HEK293 (cell line): ENCODE measurements around the gene TUBA8.

ENCODE experiments used
- CTCF ChIA-PET: fragments of 350-600 bp; formaldehyde crosslinking; extraction: SDS; loops from one replicate; lab custom pipeline; 2021; ENCODE audit warnings: antibody characterized with exemption; lab: Yijun Ruan, JAX
- POLR2A ChIA-PET: fragments of 300-600 bp; formaldehyde crosslinking; extraction: SDS; loops from one replicate; lab custom pipeline; 2020; ENCODE audit warnings: antibody characterized with exemption, inconsistent platforms; lab: Yijun Ruan, JAX
- H3K27ac ChIP-seq: fragments of 200-500 bp; sonication (Bioruptor generic); 2 replicates; pipeline ENCODE4 v1.5.1; 2014; ENCODE audit warnings: low read depth, low read length, control low read depth, inconsistent platforms; ENCODE audit errors: extremely low read depth
- H3K36me3 ChIP-seq, 2 experiments: fragments of 200-500 bp in 1 of 2; sonication (Bioruptor generic) in 1 of 2; 1 replicate in 1 of 2; 2 replicates in 1 of 2; pipeline ENCODE4 v1.5.1; 2014 to 2017; ENCODE audit warnings: inconsistent platforms in 2 of 2, low read length in 2 of 2; ENCODE audit not compliant: control insufficient read depth in 2 of 2, insufficient read depth in 1 of 2
- H3K4me1 ChIP-seq: fragments of 200-500 bp; sonication (Bioruptor generic); 2 replicates; pipeline ENCODE4 v1.5.1; 2014; ENCODE audit warnings: mild to moderate bottlenecking, low read length, inconsistent platforms; ENCODE audit not compliant: control insufficient read depth, insufficient read depth
- H3K4me3 ChIP-seq: 2 replicates; pipeline ENCODE4 v1.5.1; 2011; ENCODE audit warnings: low read depth, mild to moderate bottlenecking, control low read depth, low read length, moderate library complexity
- H3K9me3 ChIP-seq: fragments of 200-500 bp; sonication (Bioruptor generic); 2 replicates; pipeline ENCODE4 v1.5.1; 2014; ENCODE audit warnings: low read depth, low read length, inconsistent platforms; ENCODE audit not compliant: control insufficient read depth, insufficient read depth
- HIC1 ChIP-seq: fragments of 450-650 bp; formaldehyde crosslinking; IDR thresholded peaks from 2 replicates; pipeline ENCODE4 v1.5.1; 2016; ENCODE audit warnings: missing biosample characterization, missing genetic modification characterization
- KLF17 ChIP-seq: fragments of 450-650 bp; formaldehyde crosslinking; IDR thresholded peaks from 2 replicates; pipeline ENCODE4 v1.5.1; 2016; ENCODE audit warnings: missing biosample characterization, missing genetic modification characterization
- REST ChIP-seq: fragments of 450-650 bp; formaldehyde crosslinking; IDR thresholded peaks from 2 replicates; pipeline ENCODE4 v1.5.1; 2016; ENCODE audit warnings: missing biosample characterization, missing genetic modification characterization
- TCF7L2 ChIP-seq: IDR thresholded peaks from 2 replicates; pipeline ENCODE4 v1.6.1; 2011; ENCODE audit warnings: low read depth, mild to moderate bottlenecking, inconsistent platforms, low read length, moderate library complexity, borderline replicate concordance
- ZFP41 ChIP-seq: fragments of 450-650 bp; formaldehyde crosslinking; IDR thresholded peaks from 2 replicates; pipeline ENCODE4 v1.5.1; 2016; ENCODE audit warnings: missing biosample characterization, missing genetic modification characterization, borderline replicate concordance
- ZNF114 ChIP-seq: fragments of 450-650 bp; formaldehyde crosslinking; IDR thresholded peaks from 2 replicates; pipeline ENCODE4 v1.5.0; 2017; ENCODE audit warnings: missing biosample characterization, missing genetic modification characterization
- ZNF184 ChIP-seq: fragments of 450-650 bp; IDR thresholded peaks from 2 replicates; pipeline ENCODE4 v1.5.1; 2018; ENCODE audit warnings: missing biosample characterization, mild to moderate bottlenecking, missing genetic modification characterization
- ZNF19 ChIP-seq: fragments of 450-650 bp; formaldehyde crosslinking; IDR thresholded peaks from 2 replicates; pipeline ENCODE4; 2016; ENCODE audit warnings: missing biosample characterization, missing genetic modification characterization, low read depth
- ZNF223 ChIP-seq: fragments of 450-650 bp; formaldehyde crosslinking; IDR thresholded peaks from 2 replicates; pipeline ENCODE4 v1.5.1; 2016; ENCODE audit warnings: missing biosample characterization, missing genetic modification characterization
- ZNF248 ChIP-seq: fragments of 450-650 bp; formaldehyde crosslinking; IDR thresholded peaks from 2 replicates; pipeline ENCODE4 v1.5.1; 2017; ENCODE audit warnings: missing biosample characterization, missing genetic modification characterization
- ZNF362 ChIP-seq: fragments of 450-650 bp; formaldehyde crosslinking; IDR thresholded peaks from 2 replicates; pipeline ENCODE4 v1.5.1; 2016; ENCODE audit warnings: missing biosample characterization, missing genetic modification characterization
- ZNF37A ChIP-seq: fragments of 450-650 bp; IDR thresholded peaks from 2 replicates; pipeline ENCODE4 v1.5.1; 2018; ENCODE audit warnings: missing biosample characterization, missing genetic modification characterization
- ZNF391 ChIP-seq: fragments of 450-650 bp; formaldehyde crosslinking; IDR thresholded peaks from 2 replicates; pipeline ENCODE4 v1.5.1; 2016; ENCODE audit warnings: low read depth, missing biosample characterization, missing genetic modification characterization, borderline replicate concordance
- ZNF473 ChIP-seq: fragments of 450-650 bp; formaldehyde crosslinking; IDR thresholded peaks from 2 replicates; pipeline ENCODE4 v1.5.1; 2017; ENCODE audit warnings: missing biosample characterization, missing genetic modification characterization
- ZNF488 ChIP-seq: fragments of 450-650 bp; formaldehyde crosslinking; IDR thresholded peaks from 2 replicates; pipeline ENCODE4 v1.5.1; 2016; ENCODE audit warnings: missing biosample characterization, missing genetic modification characterization
- ZNF549 ChIP-seq: fragments of 450-650 bp; IDR thresholded peaks from 2 replicates; pipeline ENCODE4 v1.5.1; 2018; ENCODE audit warnings: missing biosample characterization, missing genetic modification characterization, mild to moderate bottlenecking, inconsistent platforms, moderate library complexity
- ZNF580 ChIP-seq: fragments of 450-650 bp; formaldehyde crosslinking; IDR thresholded peaks from 2 replicates; pipeline ENCODE4 v1.5.1; 2016; ENCODE audit warnings: missing biosample characterization, missing genetic modification characterization
- ZNF621 ChIP-seq: fragments of 450-650 bp; formaldehyde crosslinking; IDR thresholded peaks from 2 replicates; pipeline ENCODE4 v1.5.1; 2017; ENCODE audit warnings: missing biosample characterization, missing genetic modification characterization
- ZNF660 ChIP-seq: fragments of 450-650 bp; IDR thresholded peaks from 2 replicates; pipeline ENCODE4 v1.5.1; 2018; ENCODE audit warnings: missing biosample characterization, mild to moderate bottlenecking, missing genetic modification characterization
- ZNF692 ChIP-seq: fragments of 450-650 bp; formaldehyde crosslinking; IDR thresholded peaks from 2 replicates; pipeline ENCODE4 v1.5.1; 2016; ENCODE audit warnings: missing biosample characterization, missing genetic modification characterization
- ZNF777 ChIP-seq: fragments of 450-650 bp; formaldehyde crosslinking; IDR thresholded peaks from 2 replicates; pipeline ENCODE4 v1.5.1; 2017; ENCODE audit warnings: missing biosample characterization, missing genetic modification characterization, borderline replicate concordance
- ZNF843 ChIP-seq: fragments of 450-650 bp; formaldehyde crosslinking; IDR thresholded peaks from 2 replicates; pipeline ENCODE4 v1.5.1; 2016; ENCODE audit warnings: missing biosample characterization, missing genetic modification characterization

The TUBA8 gene

GRCh38 chr22:18075720-18076497, 34.7 kb upstream of the TUBA8 start (continued):
- TF ChIP-seq HIC1 (tag by site-specific recombination) (no peak), ZNF692 (tag by site-specific recombination) (no peak), ZNF660 (tag by site-specific recombination) (peak; percentile 81; the same call in 1 of the 2 replicates), ZNF580 (tag by site-specific recombination) (no peak), ZNF777 (no peak), ZNF549 (tag by site-specific recombination) (no peak), ZNF391 (tag by site-specific recombination) (no peak), KLF17 (tag by site-specific recombination) (no peak), ZNF223 (no peak), ZNF621 (no peak), ZNF184 (tag by site-specific recombination) (no peak), ZNF843 (tag by site-specific recombination) (no peak), ZNF37A (tag by site-specific recombination) (no peak), ZNF488 (tag by site-specific recombination) (no peak), ZNF19 (tag by site-specific recombination) (no peak), ZNF114 (no peak)

- H3K27ac ChIP-seq = no peak overlapping the region; the same call in 1 of the 2 replicates
- ChIA-PET POLR2A (interaction anchor here (0.7 to 2.9 kb wide), 22 partner anchors 8 to 708 kb away, joined by 3 to 15 read pairs (median 5); partner anchors contain the start of genes CECR2, MICAL3 and USP18), CTCF (interaction anchor here (0.6 to 8.8 kb wide), 38 partner anchors 8 to 906 kb away, joined by 3 to 279 read pairs (median 6); partner anchors contain the start of gene MICAL3)
- no peaks in the 10 kb centered on the region for H3K9me3 ChIP-seq
- no peaks in the 10 kb centered on the region for H3K4me1 ChIP-seq
- H3K4me3 ChIP-seq = peak overlapping the region; percentile 96
- peaks cover 20 to 30% of the 10 kb centered on the region in 2 experiments for H3K36me3 ChIP-seq
- TF ChIP-seq REST (tag by site-specific recombination) (no peak), ZNF362 (tag by site-specific recombination) (no peak), ZNF391 (tag by site-specific recombination) (no peak), ZFP41 (tag by site-specific recombination) (no peak), ZNF473 (tag by site-specific recombination) (no peak), ZNF248 (no peak), TCF7L2 (no peak)
Measured at GRCh38 chr22:18077087-18077638, 33.4 kb upstream of the TUBA8 start.
